ENCODE measurements around the gene ACIN1. TPM values are rescaled to one million over a fixed set of nuclear protein-coding genes. Genes with fewer than 3 reads are reported as not detected.

The ACIN1 gene
- total and polyA plus RNA-seq, 10 of the 15 experiments (the other 5 are each of a cell fraction or from before 2014, with no cell fraction given): 4.3 to 148 (median 93.4) TPM

DNA sequence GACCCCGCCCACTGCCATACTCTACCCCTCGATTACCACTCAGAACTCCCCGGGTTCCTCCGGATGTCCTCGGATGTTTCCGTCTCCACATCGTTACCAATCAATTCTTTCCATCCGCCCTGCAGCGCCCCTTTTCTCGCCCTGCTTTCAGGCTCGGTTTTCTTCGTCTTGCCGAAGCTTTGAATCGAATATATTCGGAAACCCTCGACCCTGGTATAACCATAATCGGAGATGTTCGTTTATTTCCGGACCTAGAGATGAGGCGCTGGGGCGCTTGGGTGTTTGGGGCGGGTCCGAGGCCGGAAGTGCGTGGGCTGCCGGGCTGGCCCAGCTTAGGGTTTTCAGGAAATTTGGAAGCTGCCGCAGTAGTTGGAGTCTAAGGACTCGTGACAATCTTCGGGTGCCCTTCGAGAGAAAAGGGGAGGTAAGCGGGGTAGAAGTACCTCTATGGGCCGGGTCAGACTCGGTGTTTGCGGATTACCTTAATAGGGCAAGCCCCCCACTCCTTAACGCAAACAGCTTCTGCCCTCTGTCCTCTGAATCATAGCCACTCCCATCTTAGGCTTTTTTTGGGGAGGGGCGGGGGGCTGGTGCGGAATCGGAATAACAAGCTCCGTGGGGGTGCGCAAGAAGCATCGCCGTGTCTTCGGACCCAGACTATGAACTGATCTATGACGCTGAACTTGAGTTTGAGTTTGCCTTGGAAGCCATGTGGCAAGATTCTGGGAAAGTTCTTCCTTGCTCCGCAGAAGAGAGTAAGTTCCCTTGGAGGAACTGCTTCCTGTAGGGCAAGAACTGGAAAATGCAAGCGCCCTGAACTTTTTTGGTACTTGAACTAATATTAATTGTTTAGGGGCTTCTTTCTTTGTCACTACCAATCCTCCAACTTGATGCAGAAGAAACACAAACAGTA is 516 bp upstream of the ACIN1 start, which contains the start of gene C14orf119 (continued):
- TF ChIP-seq, protein P1, sequence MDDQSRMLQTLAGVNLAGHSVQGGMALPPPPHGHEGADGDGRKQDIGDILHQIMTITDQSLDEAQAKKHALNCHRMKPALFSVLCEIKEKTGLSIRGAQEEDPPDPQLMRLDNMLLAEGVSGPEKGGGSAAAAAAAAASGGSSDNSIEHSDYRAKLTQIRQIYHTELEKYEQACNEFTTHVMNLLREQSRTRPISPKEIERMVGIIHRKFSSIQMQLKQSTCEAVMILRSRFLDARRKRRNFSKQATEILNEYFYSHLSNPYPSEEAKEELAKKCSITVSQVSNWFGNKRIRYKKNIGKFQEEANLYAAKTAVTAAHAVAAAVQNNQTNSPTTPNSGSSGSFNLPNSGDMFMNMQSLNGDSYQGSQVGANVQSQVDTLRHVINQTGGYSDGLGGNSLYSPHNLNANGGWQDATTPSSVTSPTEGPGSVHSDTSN (IDR thresholded peaks at IDR 0.05; ENCODE audit: insufficient replicate concordance, low read depth, low read length): no peak
- 0 out of 2 replicates have a peak, but pooled peaks have one; percentile 9 for TF ChIP-seq IRF4 (IDR thresholded peaks at IDR 0.05; ENCODE audit: low read depth, low read length)
- TF ChIP-seq BHLHE40 (IDR thresholded peaks at IDR 0.05; ENCODE audit: borderline replicate concordance in 1 of 2, low read depth in 2 of 2, low read length in 1 of 2): peak; percentile 5 to 20; a peak in 1 of 4 replicates
- TF ChIP-seq, protein P2, sequence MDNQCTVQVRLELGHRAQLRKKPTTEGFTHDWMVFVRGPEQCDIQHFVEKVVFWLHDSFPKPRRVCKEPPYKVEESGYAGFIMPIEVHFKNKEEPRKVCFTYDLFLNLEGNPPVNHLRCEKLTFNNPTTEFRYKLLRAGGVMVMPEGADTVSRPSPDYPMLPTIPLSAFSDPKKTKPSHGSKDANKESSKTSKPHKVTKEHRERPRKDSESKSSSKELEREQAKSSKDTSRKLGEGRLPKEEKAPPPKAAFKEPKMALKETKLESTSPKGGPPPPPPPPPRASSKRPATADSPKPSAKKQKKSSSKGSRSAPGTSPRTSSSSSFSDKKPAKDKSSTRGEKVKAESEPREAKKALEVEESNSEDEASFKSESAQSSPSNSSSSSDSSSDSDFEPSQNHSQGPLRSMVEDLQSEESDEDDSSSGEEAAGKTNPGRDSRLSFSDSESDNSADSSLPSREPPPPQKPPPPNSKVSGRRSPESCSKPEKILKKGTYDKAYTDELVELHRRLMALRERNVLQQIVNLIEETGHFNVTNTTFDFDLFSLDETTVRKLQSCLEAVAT (IDR thresholded peaks at IDR 0.05): no peak
- TF ChIP-seq IKZF2 (IDR thresholded peaks at IDR 0.05): peak in 1 of 2 experiments; percentile 70; a peak in 3 of 4 replicates
- no peak for TF ChIP-seq ZNF217 (IDR thresholded peaks at IDR 0.05)
- TF ChIP-seq, protein P3, sequence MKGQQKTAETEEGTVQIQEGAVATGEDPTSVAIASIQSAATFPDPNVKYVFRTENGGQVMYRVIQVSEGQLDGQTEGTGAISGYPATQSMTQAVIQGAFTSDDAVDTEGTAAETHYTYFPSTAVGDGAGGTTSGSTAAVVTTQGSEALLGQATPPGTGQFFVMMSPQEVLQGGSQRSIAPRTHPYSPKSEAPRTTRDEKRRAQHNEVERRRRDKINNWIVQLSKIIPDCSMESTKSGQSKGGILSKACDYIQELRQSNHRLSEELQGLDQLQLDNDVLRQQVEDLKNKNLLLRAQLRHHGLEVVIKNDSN (IDR thresholded peaks at IDR 0.05; ENCODE audit: borderline replicate concordance, extremely low read length, insufficient read depth, low read depth, low read length): no peak
- TF ChIP-seq, protein P4, sequence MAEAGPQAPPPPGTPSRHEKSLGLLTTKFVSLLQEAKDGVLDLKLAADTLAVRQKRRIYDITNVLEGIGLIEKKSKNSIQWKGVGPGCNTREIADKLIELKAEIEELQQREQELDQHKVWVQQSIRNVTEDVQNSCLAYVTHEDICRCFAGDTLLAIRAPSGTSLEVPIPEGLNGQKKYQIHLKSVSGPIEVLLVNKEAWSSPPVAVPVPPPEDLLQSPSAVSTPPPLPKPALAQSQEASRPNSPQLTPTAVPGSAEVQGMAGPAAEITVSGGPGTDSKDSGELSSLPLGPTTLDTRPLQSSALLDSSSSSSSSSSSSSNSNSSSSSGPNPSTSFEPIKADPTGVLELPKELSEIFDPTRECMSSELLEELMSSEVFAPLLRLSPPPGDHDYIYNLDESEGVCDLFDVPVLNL (IDR thresholded peaks at IDR 0.05; ENCODE audit: low read depth, low read length): no peak
- TF ChIP-seq NFYB (IDR thresholded peaks at IDR 0.05; ENCODE audit: insufficient read depth, low read depth, low read length): no peak; the same call in 1 of the 2 replicates
- TF ChIP-seq NR2C2 (IDR thresholded peaks at IDR 0.05; ENCODE audit: borderline replicate concordance, control insufficient read depth, insufficient read length, low read depth): no peak
- TF ChIP-seq PAX8 (IDR thresholded peaks at IDR 0.05): no peak
- TF ChIP-seq, protein P5, sequence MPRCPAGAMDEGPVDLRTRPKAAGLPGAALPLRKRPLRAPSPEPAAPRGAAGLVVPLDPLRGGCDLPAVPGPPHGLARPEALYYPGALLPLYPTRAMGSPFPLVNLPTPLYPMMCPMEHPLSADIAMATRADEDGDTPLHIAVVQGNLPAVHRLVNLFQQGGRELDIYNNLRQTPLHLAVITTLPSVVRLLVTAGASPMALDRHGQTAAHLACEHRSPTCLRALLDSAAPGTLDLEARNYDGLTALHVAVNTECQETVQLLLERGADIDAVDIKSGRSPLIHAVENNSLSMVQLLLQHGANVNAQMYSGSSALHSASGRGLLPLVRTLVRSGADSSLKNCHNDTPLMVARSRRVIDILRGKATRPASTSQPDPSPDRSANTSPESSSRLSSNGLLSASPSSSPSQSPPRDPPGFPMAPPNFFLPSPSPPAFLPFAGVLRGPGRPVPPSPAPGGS (IDR thresholded peaks at IDR 0.05; ENCODE audit: borderline replicate concordance, insufficient read depth, low read depth, low read length, poor library complexity, severe bottlenecking): no peak
- no peak for TF ChIP-seq CHD1 (IDR thresholded peaks at IDR 0.05; ENCODE audit: low read depth, low read length)
- TF ChIP-seq, protein P6, sequence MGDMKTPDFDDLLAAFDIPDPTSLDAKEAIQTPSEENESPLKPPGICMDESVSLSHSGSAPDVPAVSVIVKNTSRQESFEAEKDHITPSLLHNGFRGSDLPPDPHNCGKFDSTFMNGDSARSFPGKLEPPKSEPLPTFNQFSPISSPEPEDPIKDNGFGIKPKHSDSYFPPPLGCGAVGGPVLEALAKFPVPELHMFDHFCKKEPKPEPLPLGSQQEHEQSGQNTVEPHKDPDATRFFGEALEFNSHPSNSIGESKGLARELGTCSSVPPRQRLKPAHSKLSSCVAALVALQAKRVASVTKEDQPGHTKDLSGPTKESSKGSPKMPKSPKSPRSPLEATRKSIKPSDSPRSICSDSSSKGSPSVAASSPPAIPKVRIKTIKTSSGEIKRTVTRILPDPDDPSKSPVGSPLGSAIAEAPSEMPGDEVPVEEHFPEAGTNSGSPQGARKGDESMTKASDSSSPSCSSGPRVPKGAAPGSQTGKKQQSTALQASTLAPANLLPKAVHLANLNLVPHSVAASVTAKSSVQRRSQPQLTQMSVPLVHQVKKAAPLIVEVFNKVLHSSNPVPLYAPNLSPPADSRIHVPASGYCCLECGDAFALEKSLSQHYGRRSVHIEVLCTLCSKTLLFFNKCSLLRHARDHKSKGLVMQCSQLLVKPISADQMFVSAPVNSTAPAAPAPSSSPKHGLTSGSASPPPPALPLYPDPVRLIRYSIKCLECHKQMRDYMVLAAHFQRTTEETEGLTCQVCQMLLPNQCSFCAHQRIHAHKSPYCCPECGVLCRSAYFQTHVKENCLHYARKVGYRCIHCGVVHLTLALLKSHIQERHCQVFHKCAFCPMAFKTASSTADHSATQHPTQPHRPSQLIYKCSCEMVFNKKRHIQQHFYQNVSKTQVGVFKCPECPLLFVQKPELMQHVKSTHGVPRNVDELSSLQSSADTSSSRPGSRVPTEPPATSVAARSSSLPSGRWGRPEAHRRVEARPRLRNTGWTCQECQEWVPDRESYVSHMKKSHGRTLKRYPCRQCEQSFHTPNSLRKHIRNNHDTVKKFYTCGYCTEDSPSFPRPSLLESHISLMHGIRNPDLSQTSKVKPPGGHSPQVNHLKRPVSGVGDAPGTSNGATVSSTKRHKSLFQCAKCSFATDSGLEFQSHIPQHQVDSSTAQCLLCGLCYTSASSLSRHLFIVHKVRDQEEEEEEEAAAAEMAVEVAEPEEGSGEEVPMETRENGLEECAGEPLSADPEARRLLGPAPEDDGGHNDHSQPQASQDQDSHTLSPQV (IDR thresholded peaks at IDR 0.05): no peak
- TF ChIP-seq WRNIP1 (IDR thresholded peaks at IDR 0.05; ENCODE audit: borderline replicate concordance, low read depth, low read length): no peak
- TF ChIP-seq HDAC6 (IDR thresholded peaks at IDR 0.05; ENCODE audit: unreplicated experiment): no peak

All from GM12878 (cell line).